GM21529 (cell line): Measurements from ENCODE around the gene IL20.
"Not testable (repeated sequence)": the region's sequence is repeated elsewhere in the genome, so short reads cannot be mapped to it uniquely, and the experiment has no call there.

Experiments used
- ATAC-seq: cut with Tn5 transposase; IDR thresholded peaks from one replicate; pipeline ENCODE4 v1.9.1; 2021; ENCODE audit not compliant: unreplicated experiment

Gene IL20

GRCh38 chr1:206842854-206843253 lies 22.6 kb upstream of the IL20 start:
- ATAC-seq: no peak

- no peak for ATAC-seq
Observed at GRCh38 chr1:206843626-206844025, 21.8 kb upstream of the IL20 start.

- ATAC-seq: no peak
Observed at GRCh38 chr1:206846487-206846886, 18.9 kb upstream of the IL20 start.

- ATAC-seq: no peak
Observed at GRCh38 chr1:206847337-206847834, 18.0 kb upstream of the IL20 start.

- ATAC-seq: no peak
Observed at GRCh38 chr1:206847946-206848345, 17.5 kb upstream of the IL20 start.

- no peak for ATAC-seq
Observed at GRCh38 chr1:206850401-206850800, 15.0 kb upstream of the IL20 start.

- no peak for ATAC-seq
Observed at GRCh38 chr1:206851341-206852010, 13.9 kb upstream of the IL20 start.

- not testable (repeated sequence) for ATAC-seq
Observed at GRCh38 chr1:206852662-206853061, 12.8 kb upstream of the IL20 start.

- ATAC-seq: not testable (repeated sequence)
Observed at GRCh38 chr1:206853696-206854095, 11.7 kb upstream of the IL20 start.

- no peak for ATAC-seq
Observed at GRCh38 chr1:206854401-206855129, 10.9 kb upstream of the IL20 start.

GRCh38 chr1:206855859-206856258 lies 9.6 kb upstream of the IL20 start:
- ATAC-seq: no peak

- no peak for ATAC-seq
Observed at GRCh38 chr1:206856674-206857464, 8.6 kb upstream of the IL20 start.

GRCh38 chr1:206859082-206859521 lies 6.3 kb upstream of the IL20 start:
- no peak for ATAC-seq

GRCh38 chr1:206860165-206860564 lies 5.3 kb upstream of the IL20 start:
- ATAC-seq: no peak

GRCh38 chr1:206863266-206863665 lies 2.2 kb upstream of the IL20 start:
- ATAC-seq: no peak

- ATAC-seq: no peak
Observed at GRCh38 chr1:206866062-206866461, 639 bp downstream of the IL20 start.

GRCh38 chr1:206867239-206867638 lies 1.8 kb downstream of the IL20 start:
- ATAC-seq: no peak

GRCh38 chr1:206867716-206868115 lies 2.3 kb downstream of the IL20 start:
- ATAC-seq: no peak

GRCh38 chr1:206868264-206868663 lies 2.8 kb downstream of the IL20 start:
- ATAC-seq: no peak

GRCh38 chr1:206872139-206872538 lies 6.7 kb downstream of the IL20 start:
- no peak for ATAC-seq

GRCh38 chr1:206873603-206874188 lies 8.3 kb downstream of the IL20 start:
- ATAC-seq: no peak
